Testis (tissue), 3 donors: Measurements from ENCODE around the gene CALML5. TPM values are rescaled to one million over a fixed set of nuclear protein-coding genes. Genes with fewer than 3 reads are reported as not detected.

Experiments used
- DNase-seq: peaks from one replicate; pipeline ENCODE4 v3.0.0-alpha.2; 2019
- H3K27ac ChIP-seq, 2 donors: fragments of 200-600 bp; sonication (generic); one replicate each; pipeline ENCODE4 v1.5.1; 2019
- H3K27me3 ChIP-seq: fragments of 200-600 bp; sonication (generic); one replicate; pipeline ENCODE4 v1.5.1; 2019
- H3K36me3 ChIP-seq: fragments of 200-600 bp; sonication (generic); one replicate; pipeline ENCODE4 v1.5.1; 2017; ENCODE audit warnings: low read depth; ENCODE audit errors: missing control alignments
- H3K4me1 ChIP-seq: fragments of 200-600 bp; sonication (generic); one replicate; pipeline ENCODE4 v1.5.1; 2019
- H3K4me3 ChIP-seq, 2 donors: fragments of 200-600 bp; sonication (generic); one replicate each; pipeline ENCODE4 v1.5.1; 2017 to 2019
- H3K9me3 ChIP-seq: fragments of 200-600 bp; sonication (generic); one replicate; pipeline ENCODE4 v1.5.1; 2017
- POLR2A ChIP-seq: fragments of 450-650 bp; IDR thresholded peaks from one replicate; pipeline ENCODE4 v1.6.1; 2017; ENCODE audit warnings: antibody characterized with exemption, mild to moderate bottlenecking, moderate library complexity
- WGBS, 2 donors: methylation state at CpG; one replicate each; pipeline ENCODE4 v1.1.5; 2018; 5-methylcytosine and 5-hydroxymethylcytosine counted together
- intact Hi-C: fragments of 100-400 bp; cut with DNase I; formaldehyde crosslinking; loops from one replicate; pipeline ENCODE4 v1.15.1; 2023; ENCODE audit warnings: low total_unique reads
- polyA plus RNA-seq: library from polyadenylated mRNA; stranded (reverse); fragments of 350-450 nt; fragmentation: Illumina TruSeq; extraction: RNeasy Lipid Tissue Mini Kit (QIAGEN cat#74804); gene quantifications from one replicate; pipeline ENCODE4 v1.2.3, GENCODE V29; 2014; ENCODE audit warnings: low read depth, low replicate concordance; ENCODE audit not compliant: insufficient read depth
- total RNA-seq, 2 donors: library from RNA; depleted of rRNA; stranded (reverse); fragments of >200 nt; gene quantifications; one replicate each; pipeline ENCODE4 v1.2.3, GENCODE V29; 2016
- TF ChIP-seq, protein P1 (sequence below), 3 experiments: fragments of 450-650 bp in 2 of 3; fragments of 200-600 bp in 1 of 3; sonication (generic) in 1 of 3; IDR thresholded peaks; one replicate each; pipeline ENCODE4 v1.5.1; 2016 to 2019; ENCODE audit warnings: antibody characterized with exemption in 3 of 3, mild to moderate bottlenecking in 2 of 3, moderate library complexity in 1 of 3

The CALML5 gene
- total and polyA plus RNA-seq, 3 donors from 2014 or later = 0.50 TPM; not detected in 2

GRCh38 chr10:5468262-5469106 is 30.9 kb downstream of the CALML5 start:
- Histone ChIP-seq H3K36me3 (no peaks in the 10 kb centered on the region), H3K4me3 (no peak overlapping the region), H3K27me3 (no peaks in the 10 kb centered on the region), H3K27ac (no peak overlapping the region), H3K4me1 (no peaks in the 10 kb centered on the region), H3K9me3 (no peaks in the 10 kb centered on the region)
- WGBS, 2 donors = 81 to 82% methylated on average over 8 of the region's 8 CpGs
- intact Hi-C loops = no loop called here
- no peak for DNase-seq
- TF ChIP-seq POLR2A = no peak
- TF ChIP-seq, protein P1, sequence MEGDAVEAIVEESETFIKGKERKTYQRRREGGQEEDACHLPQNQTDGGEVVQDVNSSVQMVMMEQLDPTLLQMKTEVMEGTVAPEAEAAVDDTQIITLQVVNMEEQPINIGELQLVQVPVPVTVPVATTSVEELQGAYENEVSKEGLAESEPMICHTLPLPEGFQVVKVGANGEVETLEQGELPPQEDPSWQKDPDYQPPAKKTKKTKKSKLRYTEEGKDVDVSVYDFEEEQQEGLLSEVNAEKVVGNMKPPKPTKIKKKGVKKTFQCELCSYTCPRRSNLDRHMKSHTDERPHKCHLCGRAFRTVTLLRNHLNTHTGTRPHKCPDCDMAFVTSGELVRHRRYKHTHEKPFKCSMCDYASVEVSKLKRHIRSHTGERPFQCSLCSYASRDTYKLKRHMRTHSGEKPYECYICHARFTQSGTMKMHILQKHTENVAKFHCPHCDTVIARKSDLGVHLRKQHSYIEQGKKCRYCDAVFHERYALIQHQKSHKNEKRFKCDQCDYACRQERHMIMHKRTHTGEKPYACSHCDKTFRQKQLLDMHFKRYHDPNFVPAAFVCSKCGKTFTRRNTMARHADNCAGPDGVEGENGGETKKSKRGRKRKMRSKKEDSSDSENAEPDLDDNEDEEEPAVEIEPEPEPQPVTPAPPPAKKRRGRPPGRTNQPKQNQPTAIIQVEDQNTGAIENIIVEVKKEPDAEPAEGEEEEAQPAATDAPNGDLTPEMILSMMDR (IDR thresholded peaks at IDR 0.05) = no peak

DNA sequence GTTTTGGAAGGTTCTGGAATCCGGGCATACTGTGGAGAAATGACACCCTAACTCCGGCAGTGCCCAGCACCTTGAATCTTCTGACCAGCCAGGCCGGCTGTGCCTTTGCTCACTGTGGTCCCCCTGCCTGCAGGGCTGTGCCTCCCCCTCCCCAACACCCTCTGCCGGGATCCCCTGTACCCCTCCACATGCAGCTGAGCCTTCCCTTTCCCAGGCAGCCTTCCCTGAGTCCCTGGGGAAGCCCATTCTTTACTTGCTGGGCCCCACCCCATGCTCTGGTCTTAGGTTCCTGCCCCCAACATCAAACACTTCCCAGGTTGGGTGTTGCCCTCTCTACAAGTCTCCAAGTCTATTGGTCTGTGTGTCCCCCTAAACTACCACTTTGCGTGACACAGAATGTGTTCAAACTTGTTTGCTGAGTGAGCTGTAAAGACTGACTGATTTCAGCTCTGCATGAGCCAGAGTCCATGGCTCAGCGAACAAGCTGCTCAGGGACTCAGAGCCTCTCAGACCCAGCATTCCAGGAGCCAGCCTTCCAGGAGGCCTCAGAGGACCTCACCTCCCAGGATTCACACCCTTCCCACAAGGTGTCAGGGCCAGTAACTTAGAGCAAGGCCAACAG is 31.6 kb downstream of the CALML5 start:
- Histone ChIP-seq H3K4me3 (no peak overlapping the region), H3K27ac (no peak overlapping the region), H3K4me1 (no peaks in the 10 kb centered on the region), H3K9me3 (no peaks in the 10 kb centered on the region), H3K36me3 (no peaks in the 10 kb centered on the region), H3K27me3 (no peaks in the 10 kb centered on the region)
- 79 to 83% methylated on average over 6 of the region's 6 CpGs for WGBS, 2 donors
- TF ChIP-seq POLR2A = no peak
- TF ChIP-seq, protein P1 (IDR thresholded peaks at IDR 0.05) = no peak
- DNase-seq = no peak
- intact Hi-C loops = no loop called here

- 69% methylated on average over 8 of the region's 8 CpGs for WGBS, 2 donors
- no peaks in the 10 kb centered on the region for H3K9me3 ChIP-seq
- H3K27me3 ChIP-seq = no peaks in the 10 kb centered on the region
- H3K4me3 ChIP-seq = no peak overlapping the region
- TF ChIP-seq, protein P1 (IDR thresholded peaks at IDR 0.05) = no peak
- no peak for TF ChIP-seq POLR2A
- intact Hi-C loops = no loop called here
- no peaks in the 10 kb centered on the region for H3K4me1 ChIP-seq
- H3K36me3 ChIP-seq = no peaks in the 10 kb centered on the region
- no peak for DNase-seq
- H3K27ac ChIP-seq = no peak overlapping the region
Measured at GRCh38 chr10:5467207-5467535, 32.2 kb downstream of the CALML5 start.

- peak; percentile 41 for DNase-seq
- H3K27ac ChIP-seq = no peak overlapping the region
- intact Hi-C loops = no loop called here
- H3K4me1 ChIP-seq = no peaks in the 10 kb centered on the region
- WGBS, 2 donors = 69 to 78% methylated on average over 18 of the region's 18 CpGs
- no peaks in the 10 kb centered on the region for H3K27me3 ChIP-seq
- no peaks in the 10 kb centered on the region for H3K9me3 ChIP-seq
- H3K36me3 ChIP-seq = no peaks in the 10 kb centered on the region
- no peak for TF ChIP-seq POLR2A
- TF ChIP-seq, protein P1 (IDR thresholded peaks at IDR 0.05) = no peak
- H3K4me3 ChIP-seq = no peak overlapping the region
Measured at GRCh38 chr10:5466451-5467206, 32.7 kb downstream of the CALML5 start.
